ENCODE data around the gene EFS. TPM values are rescaled to one million over a fixed set of nuclear protein-coding genes. Genes with fewer than 3 reads are reported as not detected.

EFS gene
- polyA plus RNA-seq, 3 donors, result not detected

DNA sequence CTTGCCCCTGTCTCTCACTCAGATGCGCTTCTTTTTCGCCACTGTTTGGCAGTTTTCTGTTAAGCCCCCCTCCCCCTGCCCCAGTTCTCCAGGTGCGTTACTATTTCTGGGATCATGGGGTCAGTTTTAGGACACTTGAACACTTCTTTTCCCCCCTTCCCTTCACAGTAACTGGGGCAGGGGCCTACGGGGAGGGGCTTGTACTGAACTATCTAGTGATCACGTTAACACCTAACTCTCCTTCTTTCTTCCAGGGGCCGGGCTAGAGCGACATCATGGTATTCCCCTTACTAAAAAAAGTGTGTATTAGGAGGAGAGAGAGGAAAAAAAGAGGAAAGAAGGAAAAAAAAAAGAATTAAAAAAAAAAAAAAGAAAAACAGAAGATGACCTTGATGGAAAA lies 40.0 kb downstream of the EFS start:
- H3K27me3 ChIP-seq (ENCODE audit: control insufficient read depth in 2 of 2, insufficient read depth in 2 of 2, low read length in 2 of 2), result no peaks in the 10 kb centered on the region
- H3K27ac ChIP-seq (ENCODE audit: low read depth in 1 of 2, low read length in 2 of 2), result no peak overlapping the region
- Mint-ChIP-seq H3K4me1 (peaks cover 20% of the 10 kb centered on the region), H3K9me3 (peaks cover 0 to 3% (median 0%) of the 10 kb centered on the region in 7 donors), H3K4me3 (no peak overlapping the region), H3K27ac (peak overlapping the region in 1 of 7 donors; percentile 73), H3K36me3 (peaks cover 33 to 37% of the 10 kb centered on the region in 2 donors), H3K27me3 (ENCODE audit: low read depth in 3 of 3) (peaks cover 0 to 2% (median 0%) of the 10 kb centered on the region in 3 donors)
- H3K4me2 ChIP-seq (replicated peaks; ENCODE audit: extremely low read depth, low read length, poor library complexity, severe bottlenecking), result no peak overlapping the region
- peaks cover 27% of the 10 kb centered on the region for H3K79me2 ChIP-seq (ENCODE audit: insufficient read depth, low read length)
- H3K36me3 ChIP-seq (replicated peaks in 1 of 2; ENCODE audit: control insufficient read depth in 1 of 2, insufficient read depth in 2 of 2, low read length in 2 of 2), result peaks cover 27 to 37% of the 10 kb centered on the region in 2 donors
- no peak overlapping the region for H2AFZ ChIP-seq (ENCODE audit: insufficient read depth, low read depth, low read length, poor library complexity, severe bottlenecking)
- no peak overlapping the region for H3K9ac ChIP-seq (ENCODE audit: insufficient read depth, low read length, poor library complexity, severe bottlenecking)
- DNase-seq, result no peak
- no CpG with 5 or more reads among the region's 7 CpGs for WGBS (ENCODE audit: insufficient coverage)
- H3K4me1 ChIP-seq (ENCODE audit: control insufficient read depth in 1 of 2, insufficient read depth in 2 of 2, low read length in 2 of 2), result peaks cover 20 to 21% of the 10 kb centered on the region in 2 donors
- TF ChIP-seq, protein P1, sequence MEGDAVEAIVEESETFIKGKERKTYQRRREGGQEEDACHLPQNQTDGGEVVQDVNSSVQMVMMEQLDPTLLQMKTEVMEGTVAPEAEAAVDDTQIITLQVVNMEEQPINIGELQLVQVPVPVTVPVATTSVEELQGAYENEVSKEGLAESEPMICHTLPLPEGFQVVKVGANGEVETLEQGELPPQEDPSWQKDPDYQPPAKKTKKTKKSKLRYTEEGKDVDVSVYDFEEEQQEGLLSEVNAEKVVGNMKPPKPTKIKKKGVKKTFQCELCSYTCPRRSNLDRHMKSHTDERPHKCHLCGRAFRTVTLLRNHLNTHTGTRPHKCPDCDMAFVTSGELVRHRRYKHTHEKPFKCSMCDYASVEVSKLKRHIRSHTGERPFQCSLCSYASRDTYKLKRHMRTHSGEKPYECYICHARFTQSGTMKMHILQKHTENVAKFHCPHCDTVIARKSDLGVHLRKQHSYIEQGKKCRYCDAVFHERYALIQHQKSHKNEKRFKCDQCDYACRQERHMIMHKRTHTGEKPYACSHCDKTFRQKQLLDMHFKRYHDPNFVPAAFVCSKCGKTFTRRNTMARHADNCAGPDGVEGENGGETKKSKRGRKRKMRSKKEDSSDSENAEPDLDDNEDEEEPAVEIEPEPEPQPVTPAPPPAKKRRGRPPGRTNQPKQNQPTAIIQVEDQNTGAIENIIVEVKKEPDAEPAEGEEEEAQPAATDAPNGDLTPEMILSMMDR (IDR thresholded peaks at IDR 0.05), result no peak
- H4K20me1 ChIP-seq (ENCODE audit: insufficient read depth, low read length), result peaks cover 24% of the 10 kb centered on the region
- intact Hi-C loops (cut with micrococcal nuclease), result loop anchor here (5.0 to 10.0 kb wide), 4 partner anchors 38 to 240 kb away; partner anchors contain the start of genes ACIN1 (in 1 of the 2), AP1G2 (in 1 of the 2), C14orf119 (in 1 of the 2) and HOMEZ (in 1 of the 2)
- H3K4me3 ChIP-seq (replicated peaks in 1 of 3; ENCODE audit: low read depth in 2 of 3, low read length in 3 of 3), result no peak overlapping the region
- H3K9me3 ChIP-seq (replicated peaks in 1 of 2; ENCODE audit: control insufficient read depth in 1 of 2, insufficient read depth in 1 of 2, low read length in 2 of 2), result no peaks in the 10 kb centered on the region

DNA sequence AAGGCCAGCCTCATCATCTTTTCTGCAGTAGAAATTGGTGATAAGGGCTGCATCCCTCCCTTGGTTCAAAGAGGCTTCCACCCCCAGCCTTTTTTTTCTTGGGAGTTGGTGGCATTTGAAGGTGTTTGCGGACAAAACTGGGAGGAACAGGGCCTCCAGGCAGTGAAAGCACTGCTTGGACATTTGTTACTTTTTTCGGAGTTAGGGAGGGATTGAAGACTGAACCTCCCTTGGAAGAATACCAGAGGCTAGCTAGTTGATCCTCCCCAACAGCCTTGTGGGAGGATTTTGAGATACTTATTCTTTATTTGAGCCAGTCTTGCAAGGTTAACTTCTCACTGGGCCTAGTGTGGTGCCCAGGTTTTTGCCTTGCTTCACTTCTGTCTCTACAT lies 40.5 kb downstream of the EFS start:
- no peak overlapping the region for H3K27ac ChIP-seq (ENCODE audit: low read depth in 1 of 2, low read length in 2 of 2)
- no peak for DNase-seq
- H2AFZ ChIP-seq (ENCODE audit: insufficient read depth, low read depth, low read length, poor library complexity, severe bottlenecking), result no peak overlapping the region
- H3K79me2 ChIP-seq (ENCODE audit: insufficient read depth, low read length), result peaks cover 27% of the 10 kb centered on the region
- no CpG with 5 or more reads among the region's 2 CpGs for WGBS (ENCODE audit: insufficient coverage)
- Mint-ChIP-seq H3K4me3 (no peak overlapping the region), H3K36me3 (peaks cover 39 to 42% of the 10 kb centered on the region in 2 donors), H3K9me3 (peaks cover 0 to 3% (median 0%) of the 10 kb centered on the region in 7 donors), H3K27me3 (ENCODE audit: low read depth in 3 of 3) (peaks cover 0 to 2% (median 0%) of the 10 kb centered on the region in 3 donors), H3K4me1 (peaks cover 25% of the 10 kb centered on the region), H3K27ac (no peak overlapping the region)
- H3K4me1 ChIP-seq (ENCODE audit: control insufficient read depth in 1 of 2, insufficient read depth in 2 of 2, low read length in 2 of 2), result peaks cover 23 to 24% of the 10 kb centered on the region in 2 donors
- no peaks in the 10 kb centered on the region for H3K27me3 ChIP-seq (ENCODE audit: control insufficient read depth in 2 of 2, insufficient read depth in 2 of 2, low read length in 2 of 2)
- H3K9me3 ChIP-seq (replicated peaks in 1 of 2; ENCODE audit: control insufficient read depth in 1 of 2, insufficient read depth in 1 of 2, low read length in 2 of 2), result no peaks in the 10 kb centered on the region
- H4K20me1 ChIP-seq (ENCODE audit: insufficient read depth, low read length), result peaks cover 24% of the 10 kb centered on the region
- H3K4me2 ChIP-seq (replicated peaks; ENCODE audit: extremely low read depth, low read length, poor library complexity, severe bottlenecking), result no peak overlapping the region
- TF ChIP-seq, protein P1 (IDR thresholded peaks at IDR 0.05), result no peak
- intact Hi-C loops (cut with micrococcal nuclease), result loop anchor here (5.0 to 10.0 kb wide), 4 partner anchors 37 to 240 kb away; partner anchors contain the start of genes ACIN1 (in 1 of the 2), AP1G2 (in 1 of the 2), C14orf119 (in 1 of the 2) and HOMEZ (in 1 of the 2)
- H3K36me3 ChIP-seq (replicated peaks in 1 of 2; ENCODE audit: control insufficient read depth in 1 of 2, insufficient read depth in 2 of 2, low read length in 2 of 2), result peaks cover 27 to 37% of the 10 kb centered on the region in 2 donors
- H3K4me3 ChIP-seq (replicated peaks in 1 of 3; ENCODE audit: low read depth in 2 of 3, low read length in 3 of 3), result no peak overlapping the region
- no peak overlapping the region for H3K9ac ChIP-seq (ENCODE audit: insufficient read depth, low read length, poor library complexity, severe bottlenecking)

Measured in CD14-positive monocyte (primary cell).